Keratinocyte (primary cell): Measurements from ENCODE around the gene OR2D3. TPM values are rescaled to one million over a fixed set of nuclear protein-coding genes. Genes with fewer than 3 reads are reported as not detected.

Experiments
- DNase-seq: peaks from one replicate; pipeline ENCODE4 v3.0.0-alpha.2; 2011; ENCODE audit warnings: low read depth, missing footprints, low spot score
- FAIRE-seq: peaks from 2 replicates; lab custom pipeline; 2011; peaks lifted over from hg19 to GRCh38; lab: Jason Lieb, UNC
- H2AFZ ChIP-seq: 2 replicates; pipeline ENCODE4 v1.6.0; 2012; ENCODE audit warnings: low read length, control low read depth, inconsistent platforms; ENCODE audit not compliant: control insufficient read depth
- H3K27ac ChIP-seq: 2 replicates; pipeline ENCODE4 v1.5.1; 2011; ENCODE audit warnings: low read length; ENCODE audit not compliant: control insufficient read depth, insufficient read depth
- H3K27me3 ChIP-seq: 3 replicates; pipeline ENCODE4 v1.6.0; 2011; ENCODE audit warnings: low read length; ENCODE audit not compliant: control insufficient read depth, insufficient read depth; ENCODE audit errors: extremely low read depth
- H3K36me3 ChIP-seq, 2 experiments: 2 replicates in 1 of 2; 3 replicates in 1 of 2; pipeline ENCODE4 v1.5.1; 2011; ENCODE audit warnings: low read length in 2 of 2, mild to moderate bottlenecking in 1 of 2; ENCODE audit not compliant: control insufficient read depth in 2 of 2, insufficient read depth in 2 of 2; ENCODE audit errors: extremely low read depth in 1 of 2
- H3K4me1 ChIP-seq: 3 replicates; pipeline ENCODE4 v1.5.1; 2011; ENCODE audit warnings: low read length; ENCODE audit not compliant: control insufficient read depth, insufficient read depth; ENCODE audit errors: extremely low read depth
- H3K4me2 ChIP-seq: 3 replicates; pipeline ENCODE4 v1.6.0; 2011; ENCODE audit warnings: low read depth, low read length; ENCODE audit not compliant: control insufficient read depth, insufficient read depth; ENCODE audit errors: extremely low read depth
- H3K4me3 ChIP-seq, 3 experiments: fragments of 200-600 bp in 1 of 3; sonication (generic) in 1 of 3; 2 replicates in 2 of 3; 3 replicates in 1 of 3; pipeline ENCODE4 v1.5.1; 2011 to 2016; ENCODE audit warnings: low read length in 3 of 3, mild to moderate bottlenecking in 3 of 3, control low read depth in 2 of 3, inconsistent platforms in 1 of 3, low read depth in 1 of 3, mixed read lengths in 1 of 3, mixed run types in 1 of 3, moderate library complexity in 1 of 3; ENCODE audit not compliant: control insufficient read depth in 2 of 3, insufficient read depth in 2 of 3; ENCODE audit errors: extremely low read depth in 1 of 3
- H3K79me2 ChIP-seq: 2 replicates; pipeline ENCODE4 v1.6.0; 2012; ENCODE audit warnings: low read length; ENCODE audit not compliant: control insufficient read depth, insufficient read depth
- H3K9ac ChIP-seq: 3 replicates; pipeline ENCODE4 v1.6.0; 2011; ENCODE audit warnings: low read length; ENCODE audit not compliant: control insufficient read depth, insufficient read depth; ENCODE audit errors: extremely low read depth
- H3K9me1 ChIP-seq: 3 replicates; pipeline ENCODE4 v1.6.0; 2011; ENCODE audit warnings: low read length; ENCODE audit not compliant: control insufficient read depth, insufficient read depth; ENCODE audit errors: extremely low read depth
- H3K9me3 ChIP-seq: 2 replicates; pipeline ENCODE4 v1.5.1; 2012; ENCODE audit warnings: low read depth, low read length; ENCODE audit not compliant: control insufficient read depth
- H4K20me1 ChIP-seq: 3 replicates; pipeline ENCODE4 v1.6.0; 2011; ENCODE audit warnings: low read length; ENCODE audit not compliant: control insufficient read depth, insufficient read depth; ENCODE audit errors: extremely low read depth
- EZH2 ChIP-seq: IDR thresholded peaks from one replicate; pipeline ENCODE4 v1.6.1; 2012; ENCODE audit warnings: inconsistent platforms, mild to moderate bottlenecking, low read length, moderate library complexity
- dilution Hi-C: fragments of 300-500 bp; cut with MboI; formaldehyde crosslinking; loops from one replicate; pipeline ENCODE4 v1.7.0; 2020; ENCODE audit warnings: low sequenced_read_pairs; ENCODE audit not compliant: extremely low pct_ligation_motif_present
- polyA plus RNA-seq, 5 experiments: library from polyadenylated mRNA; depleted of rRNA in 3 of 5; stranded (reverse) in 3 of 5; stranded (forward) in 1 of 5; unstranded in 1 of 5; fragments of >200 nt; gene quantifications; 1 replicate in 1 of 5; 2 replicates in 3 of 5; 3 replicates in 1 of 5; pipeline versions ENCODE4 v1.2.1 to v1.2.3, GENCODE V29; 2011 to 2012; ENCODE audit warnings: missing spikeins in 2 of 5, low read depth in 1 of 5, low replicate concordance in 1 of 5
- TF ChIP-seq, protein P1 (sequence below), 3 experiments: IDR thresholded peaks in 1 of 3; conservative IDR thresholded peaks in 1 of 3; optimal IDR thresholded peaks in 1 of 3; 2 replicates in 2 of 3; 3 replicates in 1 of 3; pipeline versions ENCODE3 to v1.5.1; 2011; ENCODE audit warnings: low read length in 3 of 3, mild to moderate bottlenecking in 3 of 3, moderate library complexity in 2 of 3, control low read depth in 1 of 3, inconsistent platforms in 1 of 3; ENCODE audit not compliant: insufficient read depth in 2 of 3; ENCODE audit errors: extremely low read depth in 1 of 3

OR2D3 gene
- polyA plus RNA-seq, 1 donor (not counting 4 experiments of a cell fraction or from before 2014, with no cell fraction given): not detected

DNA sequence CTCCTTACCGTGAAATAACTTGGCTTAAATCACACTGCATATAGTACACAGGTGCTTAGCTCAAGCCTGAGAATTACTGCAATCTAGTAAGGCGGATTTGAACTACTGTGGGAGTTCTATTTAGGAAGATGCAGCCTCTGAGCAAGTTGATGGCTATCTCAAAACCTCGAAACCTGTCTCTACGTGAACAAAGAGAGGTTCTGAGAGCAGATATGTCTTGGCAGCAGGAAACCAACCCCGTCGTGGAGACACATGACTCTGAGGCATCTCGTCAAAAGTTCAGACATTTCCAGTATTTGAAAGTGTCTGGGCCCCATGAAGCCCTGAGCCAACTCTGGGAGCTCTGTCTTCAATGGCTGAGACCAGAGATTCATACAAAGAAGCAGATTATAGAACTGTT, 11.3 kb downstream of the OR2D3 start:
- Histone ChIP-seq H3K36me3 (no peaks in the 10 kb centered on the region), H3K27ac (no peak overlapping the region), H3K4me3 (no peak overlapping the region), H3K27me3 (no peaks in the 10 kb centered on the region), H3K9ac (no peak overlapping the region), H3K4me2 (no peak overlapping the region), H3K9me1 (no peaks in the 10 kb centered on the region), H2AFZ (no peak overlapping the region), H4K20me1 (no peaks in the 10 kb centered on the region), H3K79me2 (peaks cover 5% of the 10 kb centered on the region), H3K9me3 (no peaks in the 10 kb centered on the region), H3K4me1 (no peaks in the 10 kb centered on the region)
- no peak for DNase-seq
- no peak for TF ChIP-seq EZH2
- TF ChIP-seq, protein P1, sequence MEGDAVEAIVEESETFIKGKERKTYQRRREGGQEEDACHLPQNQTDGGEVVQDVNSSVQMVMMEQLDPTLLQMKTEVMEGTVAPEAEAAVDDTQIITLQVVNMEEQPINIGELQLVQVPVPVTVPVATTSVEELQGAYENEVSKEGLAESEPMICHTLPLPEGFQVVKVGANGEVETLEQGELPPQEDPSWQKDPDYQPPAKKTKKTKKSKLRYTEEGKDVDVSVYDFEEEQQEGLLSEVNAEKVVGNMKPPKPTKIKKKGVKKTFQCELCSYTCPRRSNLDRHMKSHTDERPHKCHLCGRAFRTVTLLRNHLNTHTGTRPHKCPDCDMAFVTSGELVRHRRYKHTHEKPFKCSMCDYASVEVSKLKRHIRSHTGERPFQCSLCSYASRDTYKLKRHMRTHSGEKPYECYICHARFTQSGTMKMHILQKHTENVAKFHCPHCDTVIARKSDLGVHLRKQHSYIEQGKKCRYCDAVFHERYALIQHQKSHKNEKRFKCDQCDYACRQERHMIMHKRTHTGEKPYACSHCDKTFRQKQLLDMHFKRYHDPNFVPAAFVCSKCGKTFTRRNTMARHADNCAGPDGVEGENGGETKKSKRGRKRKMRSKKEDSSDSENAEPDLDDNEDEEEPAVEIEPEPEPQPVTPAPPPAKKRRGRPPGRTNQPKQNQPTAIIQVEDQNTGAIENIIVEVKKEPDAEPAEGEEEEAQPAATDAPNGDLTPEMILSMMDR (optimal IDR thresholded peaks at IDR 0.05 in 1 of 3, IDR thresholded peaks at IDR 0.05 in 1 of 3, conservative IDR thresholded peaks at IDR 0.05 in 1 of 3; ENCODE audit: extremely low read depth in 1 of 3, insufficient read depth in 2 of 3, low read length in 3 of 3): no peak
- FAIRE-seq: no peak
- dilution Hi-C loops: no loop called here

DNA sequence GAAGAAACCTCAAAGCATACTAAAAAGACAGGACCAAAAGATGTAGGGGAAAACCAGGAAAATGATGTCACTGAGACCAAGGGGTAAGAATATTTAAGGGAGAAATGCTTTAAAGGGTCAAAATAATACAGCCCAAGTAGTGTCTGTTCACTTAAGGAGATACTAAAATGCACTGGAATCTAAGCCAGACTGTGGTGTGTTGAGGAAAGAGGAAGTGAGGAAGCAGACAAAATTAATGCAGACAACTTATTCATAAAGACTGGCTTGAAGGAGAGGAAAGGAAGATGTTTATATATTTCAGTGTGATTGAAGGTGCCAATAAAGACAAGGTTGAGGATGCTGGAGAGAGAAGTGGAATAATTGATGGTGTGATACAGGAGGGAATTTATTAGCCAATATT, 21.2 kb downstream of the OR2D3 start:
- no peaks in the 10 kb centered on the region for H3K9me3 ChIP-seq
- H3K27ac ChIP-seq: no peak overlapping the region
- no peak overlapping the region for H2AFZ ChIP-seq
- H3K4me1 ChIP-seq: no peaks in the 10 kb centered on the region
- H3K4me2 ChIP-seq: no peak overlapping the region
- H3K27me3 ChIP-seq: no peaks in the 10 kb centered on the region
- no peaks in the 10 kb centered on the region for H3K79me2 ChIP-seq
- no peaks in the 10 kb centered on the region for H4K20me1 ChIP-seq
- dilution Hi-C loops: no loop called here
- DNase-seq: no peak
- no peak for FAIRE-seq
- H3K9me1 ChIP-seq: no peaks in the 10 kb centered on the region
- peaks cover 0 to 2% of the 10 kb centered on the region in 2 experiments for H3K36me3 ChIP-seq
- TF ChIP-seq, protein P1 (optimal IDR thresholded peaks at IDR 0.05 in 1 of 3, IDR thresholded peaks at IDR 0.05 in 1 of 3, conservative IDR thresholded peaks at IDR 0.05 in 1 of 3; ENCODE audit: extremely low read depth in 1 of 3, insufficient read depth in 2 of 3, low read length in 3 of 3): no peak
- no peak for TF ChIP-seq EZH2
- no peak overlapping the region for H3K4me3 ChIP-seq
- no peak overlapping the region for H3K9ac ChIP-seq
